Tibial nerve (tissue), 4 donors: ENCODE data around the gene TMEM101.

ENCODE experiments used
- EP300 ChIP-seq, 2 donors: sonication (generic); formaldehyde crosslinking; IDR thresholded peaks; one replicate each; pipeline ENCODE4 v1.6.1; 2017; ENCODE audit warnings: antibody characterized with exemption in 2 of 2, mild to moderate bottlenecking in 1 of 2
- POLR2A ChIP-seq, 2 donors: fragments of 450-650 bp; IDR thresholded peaks; one replicate each; pipeline ENCODE4 v1.6.1; 2017; ENCODE audit warnings: antibody characterized with exemption in 2 of 2, mild to moderate bottlenecking in 2 of 2, moderate library complexity in 2 of 2
- TF ChIP-seq, protein P1 (sequence below), 5 experiments: fragments of 200-600 bp in 3 of 5; fragments of 450-650 bp in 2 of 5; sonication (generic) in 3 of 5; IDR thresholded peaks; one replicate each; pipeline ENCODE4 v1.5.1; 2016 to 2019; ENCODE audit warnings: antibody characterized with exemption in 5 of 5, mild to moderate bottlenecking in 3 of 5, moderate library complexity in 2 of 5

DNA sequence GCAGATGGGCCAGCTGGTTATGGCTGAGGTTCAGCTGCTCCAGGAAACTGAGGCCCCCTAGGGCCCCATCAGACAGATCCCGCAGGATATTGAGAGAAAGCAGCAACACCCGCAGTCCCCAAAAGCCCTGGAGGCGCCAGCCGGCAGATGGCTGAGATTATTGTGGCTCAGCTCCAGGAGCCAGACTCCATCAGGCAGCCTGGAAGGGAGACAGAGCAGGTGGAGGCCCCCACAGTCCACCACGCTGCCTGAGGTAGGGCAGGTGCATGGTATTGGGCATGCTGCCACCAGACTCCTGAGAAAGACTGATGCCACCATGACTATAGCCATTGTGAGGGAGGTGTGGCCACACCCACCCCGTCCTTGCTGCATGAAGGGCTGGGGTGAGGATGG, 9.5 kb upstream of the TMEM101 start:
- TF ChIP-seq, protein P1, sequence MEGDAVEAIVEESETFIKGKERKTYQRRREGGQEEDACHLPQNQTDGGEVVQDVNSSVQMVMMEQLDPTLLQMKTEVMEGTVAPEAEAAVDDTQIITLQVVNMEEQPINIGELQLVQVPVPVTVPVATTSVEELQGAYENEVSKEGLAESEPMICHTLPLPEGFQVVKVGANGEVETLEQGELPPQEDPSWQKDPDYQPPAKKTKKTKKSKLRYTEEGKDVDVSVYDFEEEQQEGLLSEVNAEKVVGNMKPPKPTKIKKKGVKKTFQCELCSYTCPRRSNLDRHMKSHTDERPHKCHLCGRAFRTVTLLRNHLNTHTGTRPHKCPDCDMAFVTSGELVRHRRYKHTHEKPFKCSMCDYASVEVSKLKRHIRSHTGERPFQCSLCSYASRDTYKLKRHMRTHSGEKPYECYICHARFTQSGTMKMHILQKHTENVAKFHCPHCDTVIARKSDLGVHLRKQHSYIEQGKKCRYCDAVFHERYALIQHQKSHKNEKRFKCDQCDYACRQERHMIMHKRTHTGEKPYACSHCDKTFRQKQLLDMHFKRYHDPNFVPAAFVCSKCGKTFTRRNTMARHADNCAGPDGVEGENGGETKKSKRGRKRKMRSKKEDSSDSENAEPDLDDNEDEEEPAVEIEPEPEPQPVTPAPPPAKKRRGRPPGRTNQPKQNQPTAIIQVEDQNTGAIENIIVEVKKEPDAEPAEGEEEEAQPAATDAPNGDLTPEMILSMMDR (IDR thresholded peaks at IDR 0.05) = no peak
- TF ChIP-seq POLR2A (IDR thresholded peaks at IDR 0.05) (no peak), EP300 (IDR thresholded peaks at IDR 0.05) (no peak)
